Kidney (tissue), 14 donors: ENCODE data around the gene PEX14. TPM values are rescaled to one million over a fixed set of nuclear protein-coding genes. Genes with fewer than 3 reads are reported as not detected.

ENCODE experiments used
- DNase-seq, 5 donors: peaks; one replicate each; pipeline ENCODE4 v3.0.0-alpha.2; 2013 to 2020
- FAIRE-seq: peaks from 2 replicates; lab custom pipeline; 2012; peaks lifted over from hg19 to GRCh38; lab: Jason Lieb, UNC
- H3K27ac ChIP-seq, 2 donors: one replicate each; pipeline ENCODE4 v1.7.0; 2013; ENCODE audit warnings: low read depth in 2 of 2, low read length in 2 of 2, inconsistent platforms in 1 of 2
- H3K27me3 ChIP-seq: one replicate; pipeline ENCODE4 v1.7.1; 2013; ENCODE audit warnings: low read length, inconsistent platforms; ENCODE audit not compliant: control insufficient read depth, insufficient read depth
- H3K36me3 ChIP-seq, 3 donors: one replicate each; pipeline versions ENCODE4 v1.7.0 to v1.7.1; 2013; ENCODE audit warnings: low read length in 3 of 3, control low read depth in 1 of 3, inconsistent platforms in 1 of 3; ENCODE audit not compliant: insufficient read depth in 3 of 3, control insufficient read depth in 2 of 3
- H3K4me1 ChIP-seq, 3 donors: one replicate each; pipeline versions ENCODE4 v1.7.0 to v1.7.1; 2013; ENCODE audit warnings: low read length in 3 of 3, inconsistent platforms in 1 of 3, low read depth in 1 of 3; ENCODE audit not compliant: control insufficient read depth in 2 of 3, insufficient read depth in 2 of 3
- H3K4me3 ChIP-seq, 3 donors: one replicate each; pipeline versions ENCODE4 v1.7.0 to v1.8.1; 2013; ENCODE audit warnings: low read length in 3 of 3, control low read depth in 1 of 3, inconsistent platforms in 1 of 3
- H3K9ac ChIP-seq, 3 donors: one replicate each; pipeline versions ENCODE4 v1.7.0 to v1.7.1; 2013; ENCODE audit warnings: low read length in 3 of 3, control low read depth in 1 of 3, inconsistent platforms in 1 of 3
- H3K9me3 ChIP-seq, 3 donors: one replicate each; pipeline versions ENCODE4 v1.7.0 to v1.7.1; 2013; ENCODE audit warnings: low read length in 3 of 3, control low read depth in 1 of 3, inconsistent platforms in 1 of 3; ENCODE audit not compliant: control insufficient read depth in 2 of 3, insufficient read depth in 1 of 3
- CTCF ChIP-seq: IDR thresholded peaks from 3 replicates; pipeline ENCODE4 v1.5.1; 2012; ENCODE audit warnings: mild to moderate bottlenecking, moderate library complexity, borderline replicate concordance; ENCODE audit not compliant: insufficient read depth; ENCODE audit errors: extremely low read depth
- intact Hi-C: fragments of 100-400 bp; cut with DNase I; formaldehyde crosslinking; loops from one replicate; pipeline ENCODE4 v1.11.1; 2022
- polyA plus RNA-seq: library from polyadenylated mRNA; stranded (reverse); fragments of 350-450 nt; fragmentation: Illumina TruSeq; extraction: RNeasy Lipid Tissue Mini Kit (QIAGEN cat#74804); gene quantifications from one replicate; pipeline ENCODE4 v1.2.3, GENCODE V29; 2014; ENCODE audit warnings: low read depth, low replicate concordance; ENCODE audit not compliant: insufficient read depth
- total RNA-seq: library from RNA; stranded (reverse); fragmentation: NEBNext Ultra II Directional; extraction: Animal tissue kit (Norgen Biotek cat#: 25700); gene quantifications from one replicate; pipeline ENCODE4 v1.2.1, GENCODE V29; 2021
- donor health status: control.
- donor health status: control.
- donor health status: control.
- donor health status: control.
- donor health status: control.
- donor health status: DM: yes; HTN: yes; CAD: no.
- donor health status: Normal renal cell carcinoma (clear cell type).

PEX14 gene
- total and polyA plus RNA-seq, 2 donors from 2014 or later: 22.8 to 25.8 TPM

DNA sequence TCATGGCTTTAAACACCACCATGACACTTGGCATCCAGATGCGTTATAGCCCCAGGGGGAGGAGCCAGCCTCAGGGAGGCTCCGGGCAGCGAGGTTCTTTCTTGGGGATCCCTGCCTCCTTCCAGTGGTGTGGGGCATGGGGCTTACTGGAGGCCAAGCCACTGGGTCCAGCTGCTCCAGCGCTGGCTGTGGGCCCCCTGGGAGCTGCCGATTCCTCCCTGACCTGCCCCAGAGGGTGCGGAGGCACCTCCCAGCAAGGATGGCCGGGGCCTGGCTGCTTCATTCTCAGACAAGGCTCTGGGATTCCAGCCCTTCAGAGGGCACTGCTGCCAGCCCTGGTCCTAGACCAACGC lies 159.3 kb downstream of the PEX14 start:
- DNase-seq (peak in 2 of 5 donors; percentile 36 to 69), FAIRE-seq (no peak)
- Histone ChIP-seq H3K4me3 (no peak overlapping the region), H3K27me3 (no peaks in the 10 kb centered on the region), H3K9ac (no peak overlapping the region), H3K4me1 (peaks cover 0 to 6% (median 0%) of the 10 kb centered on the region in 3 donors), H3K9me3 (no peaks in the 10 kb centered on the region), H3K36me3 (no peaks in the 10 kb centered on the region), H3K27ac (no peak overlapping the region)
- intact Hi-C loops: no loop called here
- no peak for TF ChIP-seq CTCF

DNA sequence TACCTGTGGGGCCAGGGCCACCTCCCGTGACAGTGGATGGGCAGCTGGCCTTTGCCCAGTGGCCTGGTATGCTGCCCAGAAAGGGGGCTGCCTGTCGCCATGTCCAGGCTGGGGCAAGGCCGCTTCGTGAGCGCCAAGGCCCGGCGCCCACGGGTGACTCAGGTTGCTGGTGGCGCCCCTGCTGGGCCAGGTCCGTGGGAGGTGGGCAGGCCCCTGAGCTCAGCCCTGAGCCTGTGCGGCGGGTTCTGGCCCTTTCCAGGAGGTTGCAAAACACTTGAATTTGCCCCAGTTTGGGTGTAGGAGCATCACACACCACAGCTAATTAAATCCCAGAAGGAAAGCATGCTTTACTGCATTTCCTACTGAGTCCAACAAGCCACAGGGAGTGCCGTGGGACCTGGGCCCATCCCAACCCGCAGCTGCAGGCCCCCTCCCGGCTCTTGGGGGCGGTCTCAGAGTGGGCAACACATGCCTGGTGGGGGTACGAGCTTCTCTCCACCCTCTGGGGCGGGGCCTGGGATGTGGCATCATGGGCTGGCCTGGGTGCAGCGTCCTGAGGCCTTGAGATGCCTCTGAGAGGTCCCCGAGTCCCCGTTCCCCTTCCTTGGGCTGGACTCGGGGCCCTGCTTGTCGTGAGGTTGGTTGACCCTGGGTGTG lies 159.8 kb downstream of the PEX14 start:
- no peaks in the 10 kb centered on the region for H3K27me3 ChIP-seq
- FAIRE-seq: no peak
- H3K27ac ChIP-seq: no peak overlapping the region
- H3K4me3 ChIP-seq: no peak overlapping the region
- peak in 1 of 5 donors; percentile 54 for DNase-seq
- H3K36me3 ChIP-seq: no peaks in the 10 kb centered on the region
- H3K4me1 ChIP-seq: peaks cover 0 to under 1% (median 0%) of the 10 kb centered on the region in 3 donors
- H3K9ac ChIP-seq: no peak overlapping the region
- no peak for TF ChIP-seq CTCF
- intact Hi-C loops: no loop called here
- no peaks in the 10 kb centered on the region for H3K9me3 ChIP-seq

GRCh38 chr1:10635085-10635896 lies 160.5 kb downstream of the PEX14 start:
- peak in 1 of 5 donors; percentile 44 for DNase-seq
- Histone ChIP-seq H3K27ac (no peak overlapping the region), H3K9me3 (no peaks in the 10 kb centered on the region), H3K36me3 (no peaks in the 10 kb centered on the region), H3K9ac (no peak overlapping the region), H3K4me3 (no peak overlapping the region), H3K27me3 (no peaks in the 10 kb centered on the region), H3K4me1 (no peaks in the 10 kb centered on the region)
- FAIRE-seq: no peak
- TF ChIP-seq CTCF: no peak
- intact Hi-C loops: no loop called here
